Thymus (tissue), 11 donors: Measurements from ENCODE around the gene MYL6B. TPM values are rescaled to one million over a fixed set of nuclear protein-coding genes. Genes with fewer than 3 reads are reported as not detected.

Experiments used
- DNase-seq, 9 donors: peaks; one replicate each; pipeline ENCODE4 v3.0.0-alpha.2; 2013; ENCODE audit warnings: low spot score in 9 of 9, low read depth in 6 of 9, missing footprints in 1 of 9
- H3K27ac ChIP-seq, 2 donors: one replicate each; pipeline ENCODE4 v1.5.1; 2013; ENCODE audit warnings: control low read depth in 1 of 2, low read depth in 1 of 2, low read length in 1 of 2, mild to moderate bottlenecking in 1 of 2, moderate library complexity in 1 of 2
- H3K27me3 ChIP-seq, 2 donors: one replicate each; pipeline ENCODE4 v1.5.1; 2013; ENCODE audit warnings: low read length in 1 of 2; ENCODE audit not compliant: control insufficient read depth in 2 of 2, insufficient read depth in 1 of 2
- H3K36me3 ChIP-seq, 2 donors: one replicate each; pipeline ENCODE4 v1.5.1; 2013; ENCODE audit warnings: low read length in 1 of 2, mild to moderate bottlenecking in 1 of 2, moderate library complexity in 1 of 2; ENCODE audit not compliant: control insufficient read depth in 2 of 2, insufficient read depth in 2 of 2
- H3K4me1 ChIP-seq, 2 donors: one replicate each; pipeline ENCODE4 v1.5.1; 2013; ENCODE audit warnings: low read length in 2 of 2; ENCODE audit not compliant: control insufficient read depth in 2 of 2, insufficient read depth in 2 of 2
- H3K4me3 ChIP-seq, 2 donors: one replicate each; pipeline ENCODE4 v1.5.1; 2013; ENCODE audit warnings: low read length in 2 of 2, control low read depth in 1 of 2, mild to moderate bottlenecking in 1 of 2
- H3K9me3 ChIP-seq, 2 donors: one replicate each; pipeline ENCODE4 v1.5.1; 2013; ENCODE audit warnings: low read length in 1 of 2, mild to moderate bottlenecking in 1 of 2; ENCODE audit not compliant: control insufficient read depth in 2 of 2, insufficient read depth in 1 of 2
- WGBS: extraction: QIAGEN DNeasy Blood & Tissue Kit; methylation state at CpG from one replicate; pipeline ENCODE4 v1.1.7; 2013; 5-methylcytosine and 5-hydroxymethylcytosine counted together
- polyA plus RNA-seq: library from polyadenylated mRNA; stranded (reverse); fragments of 200-250 nt; gene quantifications from one replicate; pipeline ENCODE4 v1.2.3, GENCODE V29; 2013
- total RNA-seq: library from RNA; stranded (reverse); fragments of 120-200 nt; gene quantifications from one replicate; pipeline ENCODE4 v1.2.4, GENCODE V29; 2013
- donor health status: healthy.

Gene MYL6B
- total and polyA plus RNA-seq, 2 donors, result 60.9 to 101 TPM

GRCh38 chr12:56143870-56144269 is 8.5 kb upstream of the MYL6B start:
- no peak for DNase-seq
- no peaks in the 10 kb centered on the region for H3K27me3 ChIP-seq
- peak overlapping the region in 1 of 2 donors; percentile 7 for H3K27ac ChIP-seq
- 94% methylated on average over 8 of the region's 8 CpGs for WGBS
- peaks cover 46 to 57% of the 10 kb centered on the region in 2 donors for H3K36me3 ChIP-seq
- no peaks in the 10 kb centered on the region for H3K4me1 ChIP-seq
- no peak overlapping the region for H3K4me3 ChIP-seq
- H3K9me3 ChIP-seq, result no peaks in the 10 kb centered on the region

- Histone ChIP-seq H3K4me3 (no peak overlapping the region), H3K4me1 (no peaks in the 10 kb centered on the region), H3K36me3 (peaks cover 42 to 44% of the 10 kb centered on the region in 2 donors), H3K27ac (no peak overlapping the region), H3K9me3 (no peaks in the 10 kb centered on the region), H3K27me3 (no peaks in the 10 kb centered on the region)
- no peak for DNase-seq
- over 99% methylated on average over 3 of the region's 3 CpGs for WGBS
Observed at GRCh38 chr12:56145217-56145616, 7.2 kb upstream of the MYL6B start.

DNA sequence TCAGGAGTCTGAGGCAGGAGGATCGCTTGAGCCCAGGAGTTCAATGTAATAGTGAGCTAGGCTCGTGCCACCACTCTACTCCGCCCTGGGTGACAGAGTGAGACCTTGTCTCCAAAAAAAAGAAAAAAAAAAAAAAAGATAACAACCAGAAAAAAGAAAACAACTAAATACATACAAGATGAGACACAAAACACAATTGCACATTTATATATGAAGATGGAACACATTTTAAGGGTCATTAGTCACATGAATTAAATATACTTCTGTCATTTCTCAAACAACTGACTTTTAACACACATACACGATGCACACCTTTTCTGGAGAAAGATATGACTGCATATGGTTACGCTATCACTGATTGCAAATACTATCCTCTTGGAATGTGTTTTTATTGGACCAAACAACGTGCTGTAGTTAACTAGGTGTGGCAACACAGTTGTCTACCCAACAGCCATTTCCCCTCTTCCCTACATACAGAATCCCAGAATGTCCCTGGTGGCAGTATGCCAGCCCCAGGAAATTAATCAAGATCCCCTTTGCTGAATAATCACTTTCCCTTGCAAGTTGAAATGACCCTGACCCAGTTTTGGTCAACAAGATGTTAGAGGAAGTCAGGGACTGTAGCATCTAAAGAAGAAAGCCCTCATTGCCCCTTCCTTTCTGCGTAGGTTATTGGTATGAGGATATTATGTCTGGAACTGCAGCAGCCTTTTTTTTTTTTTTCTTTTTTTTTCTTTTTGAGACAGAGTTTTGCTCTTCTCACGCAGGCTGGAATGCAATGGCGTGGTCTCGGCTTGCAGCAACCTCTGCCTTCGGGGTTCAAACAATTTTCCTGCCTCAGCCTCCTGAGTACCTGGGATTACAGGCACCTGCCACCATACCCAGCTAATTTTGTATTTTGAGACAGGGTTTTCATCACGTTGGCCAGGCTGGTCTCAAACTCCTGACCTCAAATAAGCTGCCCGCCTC is 5.6 kb upstream of the MYL6B start:
- 94% methylated on average over 13 of the region's 13 CpGs for WGBS
- peaks cover 35 to 36% of the 10 kb centered on the region in 2 donors for H3K36me3 ChIP-seq
- peaks cover 3 to 9% of the 10 kb centered on the region in 2 donors for H3K4me1 ChIP-seq
- H3K4me3 ChIP-seq, result no peak overlapping the region
- no peak overlapping the region for H3K27ac ChIP-seq
- no peaks in the 10 kb centered on the region for H3K27me3 ChIP-seq
- no peak for DNase-seq
- H3K9me3 ChIP-seq, result no peaks in the 10 kb centered on the region

GRCh38 chr12:56150563-56150962 is 1.8 kb upstream of the MYL6B start:
- no peak overlapping the region for H3K4me3 ChIP-seq
- DNase-seq, result peak in 1 of 9 donors; percentile 19
- no peak overlapping the region for H3K27ac ChIP-seq
- peaks cover 2 to 9% of the 10 kb centered on the region in 2 donors for H3K36me3 ChIP-seq
- H3K9me3 ChIP-seq, result no peaks in the 10 kb centered on the region
- H3K4me1 ChIP-seq, result peaks cover 14 to 34% of the 10 kb centered on the region in 2 donors
- H3K27me3 ChIP-seq, result no peaks in the 10 kb centered on the region
- 68% methylated on average over 3 of the region's 3 CpGs for WGBS

- Histone ChIP-seq H3K4me3 (peak overlapping the region; percentile 68 to 87), H3K27me3 (no peaks in the 10 kb centered on the region), H3K36me3 (peaks cover 3 to 10% of the 10 kb centered on the region in 2 donors), H3K27ac (peak overlapping the region; percentile 96 to 99), H3K9me3 (no peaks in the 10 kb centered on the region), H3K4me1 (peaks cover 14 to 34% of the 10 kb centered on the region in 2 donors)
- WGBS, result 3% methylated on average over 12 of the region's 12 CpGs
- DNase-seq, result peak in 5 of 9 donors; percentile 59 to 87 (median 70)
Observed at GRCh38 chr12:56151672-56152131, 685 bp upstream of the MYL6B start.

- peaks cover 18 to 45% of the 10 kb centered on the region in 2 donors for H3K4me1 ChIP-seq
- peaks cover 3 to 10% of the 10 kb centered on the region in 2 donors for H3K36me3 ChIP-seq
- H3K9me3 ChIP-seq, result no peaks in the 10 kb centered on the region
- peak overlapping the region; percentile 68 to 87 for H3K4me3 ChIP-seq
- H3K27ac ChIP-seq, result peak overlapping the region in 1 of 2 donors; percentile 96
- DNase-seq, result no peak
- no peaks in the 10 kb centered on the region for H3K27me3 ChIP-seq
- 28% methylated on average over 8 of the region's 8 CpGs for WGBS
Observed at GRCh38 chr12:56152756-56153677, 630 bp downstream of the MYL6B start.

DNA sequence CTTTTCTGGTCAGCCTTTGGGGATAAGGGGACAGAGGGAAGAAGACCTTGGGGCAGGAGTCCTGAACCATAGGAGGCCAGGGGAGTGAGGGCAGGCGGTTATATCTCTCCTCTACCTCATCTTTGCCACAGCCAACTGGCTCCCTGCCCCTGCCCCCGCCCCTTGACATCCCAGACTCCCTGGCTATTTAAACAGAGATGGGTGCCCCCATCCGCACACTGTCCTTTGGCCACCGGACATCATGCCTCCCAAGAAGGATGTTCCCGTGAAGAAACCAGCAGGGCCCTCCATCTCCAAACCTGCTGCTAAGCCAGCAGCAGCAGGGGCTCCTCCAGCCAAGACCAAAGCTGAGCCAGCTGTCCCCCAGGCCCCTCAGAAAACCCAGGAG is 1.3 kb downstream of the MYL6B start:
- H3K4me1 ChIP-seq, result peaks cover 18 to 45% of the 10 kb centered on the region in 2 donors
- no peaks in the 10 kb centered on the region for H3K9me3 ChIP-seq
- no peak overlapping the region for H3K4me3 ChIP-seq
- H3K36me3 ChIP-seq, result peaks cover 3 to 10% of the 10 kb centered on the region in 2 donors
- no peak for DNase-seq
- peak overlapping the region in 1 of 2 donors; percentile 64 for H3K27ac ChIP-seq
- WGBS, result 97% methylated on average over 5 of the region's 5 CpGs
- no peaks in the 10 kb centered on the region for H3K27me3 ChIP-seq

DNA sequence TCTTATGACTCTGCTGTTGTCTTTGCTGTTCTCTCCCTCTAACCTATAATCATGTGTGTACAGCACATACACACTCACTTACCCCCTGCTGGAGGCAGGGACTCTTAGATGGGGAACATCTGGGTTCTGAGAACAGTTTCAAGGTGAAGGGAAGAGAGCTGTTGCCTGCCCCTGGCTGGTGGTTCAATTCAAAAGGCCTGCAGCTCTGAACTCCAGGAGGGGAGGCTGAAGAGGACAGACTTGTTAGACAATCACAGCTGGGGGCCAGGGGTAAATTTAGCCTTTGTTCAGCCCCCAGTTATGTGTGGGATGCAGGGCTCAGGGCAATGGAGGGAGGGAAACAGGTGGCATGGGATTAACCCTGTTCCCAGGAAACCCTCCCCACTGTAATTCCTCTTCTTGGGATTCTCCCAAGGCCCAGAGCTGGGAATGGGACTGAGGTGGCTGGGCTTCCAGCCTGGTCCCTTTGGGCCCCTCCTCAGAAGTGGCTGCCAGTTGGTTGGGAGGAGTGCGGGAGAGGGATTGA is 1.9 kb downstream of the MYL6B start:
- peak in 3 of 9 donors; percentile 21 to 57 (median 24) for DNase-seq
- H3K27ac ChIP-seq, result peak overlapping the region in 1 of 2 donors; percentile 64
- WGBS, result 100% methylated on average over 1 of the region's 1 CpG
- H3K9me3 ChIP-seq, result no peaks in the 10 kb centered on the region
- H3K4me3 ChIP-seq, result no peak overlapping the region
- H3K36me3 ChIP-seq, result peaks cover 3 to 10% of the 10 kb centered on the region in 2 donors
- no peaks in the 10 kb centered on the region for H3K27me3 ChIP-seq
- H3K4me1 ChIP-seq, result peaks cover 20 to 50% of the 10 kb centered on the region in 2 donors
